GM21390 (cell line): Measurements from ENCODE around the gene PLEKHB1.
A peak's percentile ranks its signal among the peaks of the same experiment; 100 is the strongest.

Experiments
- ATAC-seq: cut with Tn5 transposase; IDR thresholded peaks from one replicate; pipeline ENCODE4 v1.9.1; 2021; ENCODE audit not compliant: unreplicated experiment

The PLEKHB1 gene, protein sequence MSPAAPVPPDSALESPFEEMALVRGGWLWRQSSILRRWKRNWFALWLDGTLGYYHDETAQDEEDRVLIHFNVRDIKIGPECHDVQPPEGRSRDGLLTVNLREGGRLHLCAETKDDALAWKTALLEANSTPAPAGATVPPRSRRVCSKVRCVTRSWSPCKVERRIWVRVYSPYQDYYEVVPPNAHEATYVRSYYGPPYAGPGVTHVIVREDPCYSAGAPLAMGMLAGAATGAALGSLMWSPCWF

DNA sequence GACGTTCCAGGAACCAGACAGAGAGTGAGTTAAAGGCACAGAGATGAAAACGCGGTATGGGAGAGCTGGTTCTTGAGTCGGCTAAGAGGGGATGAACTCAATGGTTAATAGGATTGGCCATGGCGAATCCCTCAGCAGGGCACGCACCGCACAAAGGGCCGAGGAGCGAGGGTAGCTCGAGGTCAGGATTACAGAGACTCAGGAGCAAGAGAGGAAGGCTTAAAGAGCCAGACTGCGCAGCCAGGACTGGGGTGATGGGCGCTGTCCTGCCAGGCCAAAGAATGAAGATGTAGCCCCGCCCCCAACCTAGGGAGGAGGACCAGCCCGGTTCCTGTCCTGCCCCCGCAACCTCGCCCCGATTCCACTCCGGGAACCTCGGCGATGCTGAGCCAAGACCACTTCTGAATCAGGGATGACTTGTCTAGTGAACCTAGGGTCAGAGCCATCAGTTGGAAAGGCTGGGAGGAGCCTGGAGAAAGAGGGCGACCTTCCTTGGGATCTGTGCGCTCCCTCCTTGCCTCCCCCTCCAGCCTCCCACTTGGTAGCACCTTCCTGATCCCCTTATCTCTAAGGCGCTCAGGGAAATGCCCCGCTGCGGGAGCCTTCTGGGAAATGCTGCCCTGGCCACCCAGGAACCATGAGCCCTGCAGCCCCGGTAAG lies at the start of gene PLEKHB1:
Gene PLEKHB1 (plus strand): TSS at position 610 of the 660 bp plus-strand sequence. CDS start 28 bp downstream, at position 638.
- ATAC-seq = no peak

DNA sequence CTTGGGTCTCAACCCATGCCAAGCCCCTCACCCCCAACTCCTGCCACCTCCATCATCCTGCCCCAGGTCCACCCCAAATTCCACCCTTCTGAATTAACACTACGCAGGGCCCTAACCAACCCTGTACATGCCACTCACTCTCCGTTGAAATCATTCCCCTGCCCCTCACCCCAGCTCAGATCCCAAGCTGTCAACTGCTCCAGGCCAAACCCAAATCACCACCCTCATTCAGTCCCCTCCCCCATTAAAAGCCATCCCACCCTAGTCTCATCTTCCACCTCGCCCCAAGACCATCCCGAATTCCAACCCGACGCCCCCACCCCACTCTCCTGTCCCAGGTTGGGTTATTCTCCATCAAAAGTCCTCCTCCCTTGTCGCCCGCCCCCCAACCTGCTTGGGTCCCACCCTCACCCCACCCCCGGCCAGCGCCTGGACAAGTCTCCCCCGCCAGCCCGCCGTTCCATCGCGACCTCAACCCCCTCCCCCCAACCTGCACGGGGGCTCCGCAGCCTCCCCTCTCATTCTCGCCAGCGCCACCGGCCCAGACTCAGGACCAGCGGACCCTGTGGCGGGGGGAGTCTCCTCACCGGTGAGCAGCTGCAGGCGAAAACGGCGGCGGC lies 48.9 kb upstream of the PLEKHB1 start:
- no peak for ATAC-seq

DNA sequence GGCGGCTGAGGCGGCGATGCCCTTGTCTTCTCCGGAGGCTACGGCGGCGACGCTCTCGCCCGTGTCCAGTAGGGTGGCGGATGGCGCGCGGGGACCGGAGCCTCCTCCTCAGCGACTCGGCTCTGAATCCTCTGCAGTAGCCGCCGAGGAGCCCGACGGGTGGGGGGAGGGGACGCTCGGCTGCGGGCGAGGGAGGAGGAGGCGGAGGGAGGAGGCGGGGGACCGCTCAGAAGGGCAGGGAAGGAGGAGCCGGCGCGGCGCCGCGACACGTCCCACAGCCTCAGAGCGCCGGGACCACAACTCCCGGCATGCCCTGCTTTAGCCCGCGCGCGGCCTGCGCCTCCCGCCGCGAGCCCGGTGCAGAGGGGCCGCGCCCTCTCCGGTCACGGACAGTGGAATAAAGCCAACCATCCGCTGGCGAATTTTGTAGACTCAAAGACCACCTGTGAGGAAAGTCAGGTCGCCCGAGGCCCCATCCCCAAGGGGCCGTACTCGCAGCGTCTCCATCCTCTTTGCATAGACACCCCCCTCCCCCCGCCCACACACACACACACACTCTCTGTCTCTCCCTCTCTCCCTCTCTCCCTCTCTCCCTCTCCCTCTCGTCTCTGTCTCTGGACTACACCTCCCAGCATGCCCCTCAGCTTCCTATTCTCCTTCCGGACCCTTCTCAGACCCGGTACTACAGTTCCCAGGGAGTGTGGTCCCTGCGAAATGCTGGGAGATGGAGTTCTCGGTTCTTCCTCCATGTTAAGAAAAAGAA lies 48.2 kb upstream of the PLEKHB1 start, which contains the start of gene FAM168A:
Gene FAM168A (minus strand): TSS at position 157 of the 763 bp plus-strand sequence. CDS start 129,638 bp downstream, outside the sequence.
- ATAC-seq = peak; percentile 93

DNA sequence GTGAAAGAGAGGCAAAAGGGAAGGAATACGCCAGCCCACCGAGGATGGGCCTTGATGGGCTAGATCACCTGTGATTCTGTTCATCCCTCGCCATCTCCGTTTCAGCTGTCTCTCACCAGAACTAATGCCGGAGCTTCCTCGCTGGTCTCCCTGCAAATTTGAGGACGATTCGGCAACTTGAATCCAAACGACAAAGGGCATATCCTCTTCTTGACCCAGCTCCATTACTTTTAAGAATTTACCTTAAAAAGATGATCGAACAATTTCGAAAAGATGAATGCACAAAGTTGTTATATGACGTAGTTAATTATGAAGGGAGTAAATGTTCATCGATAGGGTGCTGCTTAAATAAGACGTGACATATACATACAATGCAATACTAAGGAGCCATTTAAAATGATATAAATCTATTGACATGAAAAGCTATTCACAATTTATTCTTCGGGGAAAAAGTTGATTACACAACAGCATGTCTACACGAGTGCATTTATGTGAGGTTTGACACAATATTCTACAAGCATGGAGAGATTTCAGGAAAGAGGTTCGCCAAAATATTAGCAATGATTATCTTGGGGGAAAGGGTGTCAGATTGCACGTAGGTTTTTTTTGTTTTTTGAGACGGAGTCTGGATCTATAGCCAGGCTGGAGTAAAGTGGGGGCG lies 47.5 kb upstream of the PLEKHB1 start:
- ATAC-seq = no peak

DNA sequence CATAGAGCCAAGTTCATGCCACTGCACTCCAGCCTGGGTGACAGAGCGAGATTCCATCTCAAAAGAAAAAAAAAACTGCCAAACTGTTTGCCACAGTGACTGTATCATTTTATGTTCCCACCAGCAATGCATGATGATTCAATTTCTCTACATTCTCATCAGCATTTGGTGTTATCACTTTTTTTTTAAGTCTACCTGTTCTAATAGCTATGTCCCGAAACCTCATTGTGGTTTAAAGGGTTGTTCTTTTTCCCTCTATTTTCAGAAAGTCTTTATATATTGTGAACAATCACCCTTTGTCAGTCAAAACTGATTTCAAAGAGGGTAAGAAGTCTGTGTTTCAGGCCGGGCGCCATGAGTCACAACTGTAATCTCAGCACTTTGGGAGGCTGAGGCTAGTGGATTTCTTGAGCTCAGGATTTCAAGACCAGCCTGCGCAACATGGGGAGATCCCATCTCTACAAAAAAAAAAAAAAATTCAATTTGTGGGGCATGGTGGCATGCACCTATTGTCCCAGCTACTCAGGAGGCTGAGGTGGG lies 33.7 kb upstream of the PLEKHB1 start:
- no peak for ATAC-seq

DNA sequence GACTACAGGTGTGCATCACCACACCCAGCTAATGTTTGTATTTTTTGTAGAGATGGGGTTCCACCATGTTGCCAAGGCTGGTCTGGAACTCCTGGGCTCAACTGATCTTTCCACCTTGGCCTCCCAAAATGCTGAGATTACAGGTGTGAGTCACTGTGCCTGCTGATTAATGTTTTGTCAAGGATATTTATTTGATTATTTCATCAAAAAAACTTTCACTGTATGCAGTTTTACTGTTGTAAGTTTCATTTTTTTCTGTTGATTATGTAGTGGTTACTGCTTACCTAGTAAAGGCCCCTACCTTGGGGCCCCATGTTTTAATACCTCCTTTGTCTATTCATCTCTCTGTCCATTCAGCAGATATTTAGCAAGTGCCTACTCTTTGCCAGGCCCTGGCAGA lies 31.8 kb upstream of the PLEKHB1 start:
- no peak for ATAC-seq

DNA sequence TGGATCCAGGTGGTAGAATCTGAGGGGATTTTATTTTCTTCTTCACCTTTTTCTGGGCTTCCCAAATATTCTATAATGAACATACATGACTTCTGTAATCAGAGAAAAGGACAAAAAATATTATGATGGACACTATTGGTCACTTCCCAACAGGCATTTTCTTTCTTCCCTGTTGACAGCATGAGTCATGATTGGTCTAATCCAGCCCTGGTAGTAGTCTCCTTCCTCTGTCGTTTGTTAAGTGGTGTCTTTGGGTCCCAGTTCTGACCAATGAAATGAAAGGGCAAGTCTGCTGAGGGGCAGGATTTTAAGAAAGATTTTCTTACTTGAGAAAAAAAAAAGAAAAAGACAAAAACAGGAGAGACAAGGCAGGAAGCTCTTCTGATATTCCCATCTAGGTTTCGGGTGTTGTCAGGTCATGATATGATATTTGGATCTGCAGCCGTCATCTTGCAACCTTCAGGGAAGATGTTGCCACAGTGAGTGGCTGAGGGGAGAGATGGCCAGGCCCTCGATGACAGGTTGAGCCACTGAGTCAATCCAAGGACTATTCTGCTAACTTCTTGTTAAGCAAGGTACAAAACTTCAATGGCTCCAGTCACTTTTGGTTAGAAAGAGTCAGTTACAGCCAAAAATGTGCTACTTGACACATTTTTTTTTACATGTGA lies 23.3 kb upstream of the PLEKHB1 start:
- no peak for ATAC-seq

DNA sequence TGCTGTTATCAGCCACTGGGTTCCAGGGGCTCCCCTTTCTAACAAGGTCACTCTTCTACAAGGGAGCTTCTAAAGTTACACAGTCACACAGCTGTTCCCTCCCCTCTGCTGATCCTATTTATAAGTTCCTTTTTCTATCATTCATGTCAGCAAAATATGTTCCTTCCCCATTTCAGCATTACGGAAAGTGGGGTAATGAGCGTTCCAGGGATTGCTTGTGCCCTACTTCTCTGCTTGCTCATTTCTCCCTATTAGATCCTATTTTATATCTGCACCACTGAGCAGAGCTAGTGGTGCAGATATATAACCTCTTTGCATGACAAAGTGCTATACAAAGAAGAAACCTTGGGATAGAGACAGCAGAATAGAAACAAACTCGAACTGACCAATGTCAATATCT lies 22.7 kb upstream of the PLEKHB1 start:
- no peak for ATAC-seq

DNA sequence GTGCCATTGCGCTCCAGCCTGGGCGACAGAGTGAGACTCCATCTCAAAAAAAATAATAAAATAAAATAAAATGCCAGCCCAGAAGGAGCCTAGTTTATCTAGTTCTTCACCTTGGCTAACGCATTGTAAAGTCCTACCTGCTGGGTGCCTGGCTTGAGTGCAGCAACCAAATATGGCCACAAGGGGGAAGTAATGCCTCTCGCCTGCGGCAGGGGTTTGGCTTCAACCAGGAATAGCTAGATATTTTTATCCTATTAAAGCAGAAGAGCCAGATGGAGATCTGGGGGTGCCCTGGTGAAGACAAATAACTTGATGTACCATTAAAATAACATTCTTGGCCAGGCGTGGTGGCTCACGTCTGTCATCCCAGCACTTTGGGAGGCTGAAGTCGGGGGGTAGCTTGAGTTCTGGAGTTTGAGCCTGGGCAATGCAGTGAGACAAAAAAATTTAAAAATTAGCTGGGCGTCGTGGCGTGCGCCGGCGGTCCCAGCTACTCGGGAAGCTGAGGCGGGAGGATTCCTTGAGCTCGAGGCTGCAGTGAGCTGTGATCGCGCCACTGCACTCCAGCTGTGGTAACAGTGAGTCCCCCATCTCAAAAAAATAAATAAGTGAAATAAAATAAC lies 20.6 kb upstream of the PLEKHB1 start:
- no peak for ATAC-seq

DNA sequence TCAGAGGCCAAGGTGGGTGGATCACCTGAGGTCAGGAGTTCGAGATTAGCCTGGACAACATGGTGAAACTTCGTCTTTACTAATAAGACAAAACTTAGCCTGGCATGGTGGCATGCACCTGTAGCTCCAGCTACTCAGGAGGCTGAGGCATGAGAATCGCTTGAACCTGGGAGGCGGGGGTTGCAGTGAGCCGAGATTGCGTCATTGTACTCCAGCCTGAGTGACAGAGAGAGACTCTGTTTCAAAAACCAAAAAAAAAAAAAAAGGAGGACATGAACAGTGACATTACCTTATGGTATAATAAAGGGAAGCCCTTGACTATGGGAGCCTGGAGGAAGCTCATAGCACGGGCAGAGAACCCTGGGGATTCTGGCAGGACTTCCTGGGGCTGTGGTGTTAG lies 16.5 kb upstream of the PLEKHB1 start:
- ATAC-seq = no peak

DNA sequence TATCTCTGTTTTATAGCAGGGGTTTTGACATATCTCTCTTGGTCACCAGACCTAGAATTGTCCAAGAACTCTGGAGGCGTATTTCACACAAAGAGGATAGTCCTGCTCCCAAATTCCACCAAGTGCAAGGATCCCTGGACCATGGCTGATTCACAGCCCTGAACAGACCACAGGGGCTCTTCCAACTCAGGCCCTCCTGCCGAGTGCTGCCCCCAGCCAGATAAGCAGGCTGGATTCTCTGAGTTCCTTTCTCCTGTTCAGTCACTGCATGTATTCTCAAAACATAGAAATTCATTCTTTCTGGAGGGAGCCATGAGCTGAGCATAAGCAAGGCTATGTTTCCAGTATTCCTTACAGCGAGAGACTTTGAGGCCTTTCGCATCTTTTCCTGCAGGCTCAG lies 13.4 kb upstream of the PLEKHB1 start:
- ATAC-seq = no peak

DNA sequence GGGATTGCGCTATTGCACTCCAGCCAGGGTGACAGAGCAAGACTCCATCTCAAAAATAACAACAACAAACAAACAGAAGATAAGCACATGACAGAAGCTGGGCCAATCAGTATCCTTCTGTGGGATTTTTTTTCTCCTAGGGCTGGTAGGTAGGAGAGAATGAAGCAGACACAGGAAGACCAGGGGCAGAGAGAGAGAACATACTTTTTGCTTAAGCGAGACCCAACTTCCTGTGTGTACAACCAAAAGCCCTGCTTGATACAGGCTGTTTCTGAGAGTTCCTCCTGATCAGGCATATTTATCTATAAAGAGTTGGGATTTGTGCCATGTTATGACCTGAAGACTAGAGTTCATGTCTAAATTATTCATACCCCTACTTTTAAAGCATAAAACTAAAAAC lies 12.4 kb upstream of the PLEKHB1 start:
- no peak for ATAC-seq

DNA sequence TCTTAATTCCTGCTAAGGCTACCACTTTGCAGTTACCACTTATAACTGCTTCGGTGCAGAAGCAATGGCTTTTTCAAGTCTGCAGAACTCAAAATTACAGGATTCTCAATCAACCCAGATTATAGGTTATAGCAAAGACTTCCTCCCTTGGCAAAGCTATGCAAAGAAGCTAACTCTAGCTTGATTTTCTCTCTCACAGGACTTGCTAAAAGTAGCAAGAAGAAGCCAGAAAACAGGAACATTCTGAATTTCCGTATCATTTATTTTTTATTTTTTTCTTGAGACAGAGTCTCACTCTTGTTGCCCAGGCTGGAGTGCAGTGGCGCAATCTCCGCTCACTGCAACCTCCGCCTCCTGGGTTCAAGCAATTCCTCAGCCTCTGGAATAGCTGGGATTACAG lies 10.7 kb upstream of the PLEKHB1 start:
- ATAC-seq = no peak

DNA sequence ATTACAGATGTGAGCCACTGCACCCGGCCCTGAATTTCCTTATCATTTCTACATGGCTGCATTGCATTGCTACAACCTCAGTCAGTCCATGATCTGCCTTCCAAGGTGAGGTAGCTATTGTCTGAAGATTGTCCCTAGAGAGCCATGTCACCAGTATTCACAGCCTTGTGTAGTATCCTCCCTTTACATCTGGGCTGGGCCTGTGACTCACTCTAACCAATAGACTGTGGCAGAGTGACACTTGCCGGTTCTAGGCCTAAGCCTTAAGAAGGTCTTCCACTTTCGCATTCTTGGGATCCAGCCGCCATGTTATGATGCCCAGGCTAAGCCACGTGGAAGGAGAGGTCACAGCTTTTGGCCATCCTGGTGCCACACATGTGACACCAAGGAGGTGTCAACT lies 10.1 kb upstream of the PLEKHB1 start:
- no peak for ATAC-seq

DNA sequence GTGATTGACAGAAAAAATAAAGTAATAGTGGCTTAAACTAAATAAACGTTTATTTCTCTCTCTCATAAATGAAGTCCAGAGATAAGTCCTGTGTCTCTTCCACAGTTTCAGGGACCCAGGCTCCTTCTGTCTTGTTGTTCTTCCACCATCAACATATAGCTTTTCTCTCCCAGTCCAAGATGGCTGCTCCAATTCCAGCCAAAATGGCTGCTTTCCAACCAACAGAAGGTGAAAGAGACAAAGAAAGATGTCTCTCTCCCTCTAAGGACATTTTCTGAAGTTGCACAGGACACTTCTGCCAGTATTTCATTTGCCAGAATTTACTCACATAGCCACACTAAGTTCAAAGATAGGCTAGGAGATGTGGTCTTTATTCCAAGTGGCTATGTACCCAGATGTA lies 9.4 kb upstream of the PLEKHB1 start:
- ATAC-seq = no peak

DNA sequence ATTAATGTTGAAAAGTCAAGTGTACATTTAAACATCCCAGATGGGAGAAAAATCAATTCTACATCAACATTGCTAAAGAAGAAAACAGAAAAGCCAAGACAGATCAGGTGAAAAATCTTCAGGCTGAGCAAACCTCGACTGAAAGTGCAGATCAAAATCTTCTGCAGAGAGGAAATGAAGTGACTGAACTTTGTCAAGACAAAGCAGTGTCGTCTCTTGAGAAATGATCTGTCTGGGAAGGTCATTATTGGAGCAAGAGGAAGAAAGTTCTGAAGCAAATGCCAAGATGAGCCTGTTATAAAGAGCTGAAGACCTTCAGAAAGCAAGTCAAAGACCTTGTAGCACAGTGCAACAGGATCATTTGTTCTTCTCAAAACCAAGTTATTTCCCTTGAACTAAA lies 5.8 kb upstream of the PLEKHB1 start:
- ATAC-seq = no peak

DNA sequence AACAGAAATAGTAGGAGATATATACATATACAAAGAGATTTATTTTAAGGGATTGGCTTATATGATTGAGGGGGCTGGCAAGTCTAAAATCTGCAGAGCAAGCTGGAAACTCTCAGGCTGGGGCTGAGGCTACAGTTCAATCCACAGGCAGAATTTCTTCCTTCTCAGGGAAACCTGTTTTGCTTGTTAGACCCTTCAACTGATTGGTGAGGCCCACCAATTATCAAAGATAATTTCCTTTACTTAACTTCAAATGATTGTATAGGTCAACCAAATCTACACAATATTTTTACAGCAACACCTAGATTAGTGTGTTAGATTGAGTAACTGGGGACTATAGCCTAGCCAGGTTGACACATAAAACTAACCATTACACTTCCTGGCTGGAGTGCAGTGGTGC lies 4.7 kb upstream of the PLEKHB1 start:
- ATAC-seq = no peak

DNA sequence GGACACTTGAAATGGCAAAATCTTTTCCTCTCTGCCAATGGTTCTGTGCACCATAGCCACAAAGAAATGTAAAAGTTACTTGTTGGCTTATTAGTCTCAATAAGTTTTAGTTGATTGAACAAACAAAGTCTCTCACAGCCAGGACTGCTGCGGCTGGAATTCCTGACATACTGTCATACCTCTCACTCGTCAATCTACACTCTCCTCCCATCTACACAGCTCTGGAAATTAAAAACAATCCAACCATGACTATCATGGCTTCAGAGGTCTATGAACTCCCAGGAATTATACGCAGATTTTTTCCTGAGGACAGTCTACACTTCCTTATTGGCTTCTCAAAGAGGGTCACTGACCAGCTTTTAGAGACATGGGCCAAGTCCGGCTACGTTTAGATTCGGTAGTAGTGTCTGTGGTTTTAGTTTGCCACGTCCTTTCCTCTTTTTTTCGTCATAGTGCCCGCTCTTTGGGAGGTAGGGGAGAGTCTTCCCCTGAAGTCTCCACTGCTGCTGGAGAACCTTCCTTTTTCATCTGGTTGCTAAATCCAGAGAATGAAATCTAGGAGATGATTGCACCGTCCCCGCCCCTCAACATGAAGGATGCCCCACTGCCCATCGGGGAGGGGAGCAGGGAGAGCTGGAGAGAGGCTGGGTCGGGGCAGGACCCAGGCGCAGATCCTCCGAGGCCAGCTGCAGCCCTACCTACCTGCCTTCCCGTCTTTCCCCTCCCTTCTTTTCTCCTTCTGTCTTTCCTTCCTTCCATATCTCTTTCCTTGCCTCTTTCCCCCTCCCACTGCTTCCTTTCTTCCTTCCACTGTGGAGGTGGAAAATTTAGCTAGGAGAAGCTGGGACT lies 1.0 kb upstream of the PLEKHB1 start:
- no peak for ATAC-seq
